Measurements from ENCODE around the gene GRIN1.

- TF ChIP-seq, protein P1, sequence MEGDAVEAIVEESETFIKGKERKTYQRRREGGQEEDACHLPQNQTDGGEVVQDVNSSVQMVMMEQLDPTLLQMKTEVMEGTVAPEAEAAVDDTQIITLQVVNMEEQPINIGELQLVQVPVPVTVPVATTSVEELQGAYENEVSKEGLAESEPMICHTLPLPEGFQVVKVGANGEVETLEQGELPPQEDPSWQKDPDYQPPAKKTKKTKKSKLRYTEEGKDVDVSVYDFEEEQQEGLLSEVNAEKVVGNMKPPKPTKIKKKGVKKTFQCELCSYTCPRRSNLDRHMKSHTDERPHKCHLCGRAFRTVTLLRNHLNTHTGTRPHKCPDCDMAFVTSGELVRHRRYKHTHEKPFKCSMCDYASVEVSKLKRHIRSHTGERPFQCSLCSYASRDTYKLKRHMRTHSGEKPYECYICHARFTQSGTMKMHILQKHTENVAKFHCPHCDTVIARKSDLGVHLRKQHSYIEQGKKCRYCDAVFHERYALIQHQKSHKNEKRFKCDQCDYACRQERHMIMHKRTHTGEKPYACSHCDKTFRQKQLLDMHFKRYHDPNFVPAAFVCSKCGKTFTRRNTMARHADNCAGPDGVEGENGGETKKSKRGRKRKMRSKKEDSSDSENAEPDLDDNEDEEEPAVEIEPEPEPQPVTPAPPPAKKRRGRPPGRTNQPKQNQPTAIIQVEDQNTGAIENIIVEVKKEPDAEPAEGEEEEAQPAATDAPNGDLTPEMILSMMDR (IDR thresholded peaks at IDR 0.05): no peak
- TF ChIP-seq POLR2AphosphoS5 (IDR thresholded peaks at IDR 0.05) (no peak), POLR2A (IDR thresholded peaks at IDR 0.05; ENCODE audit: low read depth) (no peak), EP300 (IDR thresholded peaks at IDR 0.05) (no peak)
These were observed 52.3 kb downstream of the GRIN1 start for GRCh38 chr9:137191245-137191644.

All from esophagus muscularis mucosa (tissue), 4 donors.